HL-60 (cell line): ENCODE results near the gene SPNS3.

Experiments
- DNase-seq, 2 experiments: peaks; one replicate each; pipeline ENCODE4 v3.0.0-alpha.2; 2010 to 2020; ENCODE audit warnings: low read depth in 1 of 2, low spot score in 1 of 2
- H3K27ac ChIP-seq: fragments of 250-450 bp; sonication (Bioruptor Pico); replicated peaks from 2 replicates; pipeline ENCODE4 v1.5.1; 2020; ENCODE audit warnings: mild to moderate bottlenecking, moderate library complexity
- H3K27me3 ChIP-seq: fragments of 250-450 bp; sonication (Bioruptor Pico); 2 replicates; pipeline ENCODE4 v1.5.1; 2021; ENCODE audit warnings: mild to moderate bottlenecking, moderate library complexity; ENCODE audit not compliant: insufficient read depth, poor library complexity, severe bottlenecking
- H3K4me3 ChIP-seq: replicated peaks from 2 replicates; pipeline ENCODE4 v1.5.1; 2011; ENCODE audit warnings: mild to moderate bottlenecking, control low read depth, low read length; ENCODE audit not compliant: insufficient read depth
- GABPA ChIP-seq: IDR thresholded peaks from 2 replicates; pipeline ENCODE4 v1.6.1; 2012; ENCODE audit warnings: low read depth
- POLR2AphosphoS5 ChIP-seq: IDR thresholded peaks from 2 replicates; pipeline ENCODE4 v1.6.1; 2012; ENCODE audit warnings: low read depth
- SPI1 ChIP-seq: IDR thresholded peaks from 2 replicates; pipeline ENCODE4 v1.6.1; 2012; ENCODE audit warnings: low read depth, mild to moderate bottlenecking, borderline replicate concordance
- TF ChIP-seq, protein P1 (sequence below): IDR thresholded peaks from 2 replicates; pipeline ENCODE4 v1.6.1; 2012; ENCODE audit warnings: low read depth; ENCODE audit not compliant: insufficient replicate concordance
- TF ChIP-seq, protein P2 (sequence below): IDR thresholded peaks from one replicate; pipeline ENCODE4 v1.5.1; 2011; ENCODE audit warnings: low read length, control low read depth, inconsistent platforms; ENCODE audit not compliant: insufficient read depth

SPNS3 gene

DNA sequence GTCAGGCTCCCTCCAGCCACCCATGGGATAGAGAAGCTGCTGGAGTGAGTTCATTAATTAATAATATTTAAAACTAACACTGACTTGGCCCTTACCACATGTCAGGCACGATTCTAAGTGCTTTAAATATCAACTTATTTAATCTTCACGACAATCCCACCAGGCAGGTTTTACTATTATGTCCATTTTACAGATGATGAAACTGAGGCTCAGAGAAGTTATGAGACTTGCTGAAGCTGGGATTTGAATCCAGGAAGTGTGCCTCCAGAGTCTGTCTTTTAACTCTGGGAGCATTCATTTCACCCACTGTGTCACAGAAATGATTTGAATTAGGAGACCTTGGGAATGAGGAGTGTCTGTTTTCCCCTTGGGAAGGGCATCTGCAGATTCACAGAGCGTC is 8.8 kb downstream of the SPNS3 start:
- Histone ChIP-seq H3K4me3 (no peak overlapping the region), H3K27ac (no peak overlapping the region), H3K27me3 (no peaks in the 10 kb centered on the region)
- DNase-seq: no peak
- TF ChIP-seq, protein P1, sequence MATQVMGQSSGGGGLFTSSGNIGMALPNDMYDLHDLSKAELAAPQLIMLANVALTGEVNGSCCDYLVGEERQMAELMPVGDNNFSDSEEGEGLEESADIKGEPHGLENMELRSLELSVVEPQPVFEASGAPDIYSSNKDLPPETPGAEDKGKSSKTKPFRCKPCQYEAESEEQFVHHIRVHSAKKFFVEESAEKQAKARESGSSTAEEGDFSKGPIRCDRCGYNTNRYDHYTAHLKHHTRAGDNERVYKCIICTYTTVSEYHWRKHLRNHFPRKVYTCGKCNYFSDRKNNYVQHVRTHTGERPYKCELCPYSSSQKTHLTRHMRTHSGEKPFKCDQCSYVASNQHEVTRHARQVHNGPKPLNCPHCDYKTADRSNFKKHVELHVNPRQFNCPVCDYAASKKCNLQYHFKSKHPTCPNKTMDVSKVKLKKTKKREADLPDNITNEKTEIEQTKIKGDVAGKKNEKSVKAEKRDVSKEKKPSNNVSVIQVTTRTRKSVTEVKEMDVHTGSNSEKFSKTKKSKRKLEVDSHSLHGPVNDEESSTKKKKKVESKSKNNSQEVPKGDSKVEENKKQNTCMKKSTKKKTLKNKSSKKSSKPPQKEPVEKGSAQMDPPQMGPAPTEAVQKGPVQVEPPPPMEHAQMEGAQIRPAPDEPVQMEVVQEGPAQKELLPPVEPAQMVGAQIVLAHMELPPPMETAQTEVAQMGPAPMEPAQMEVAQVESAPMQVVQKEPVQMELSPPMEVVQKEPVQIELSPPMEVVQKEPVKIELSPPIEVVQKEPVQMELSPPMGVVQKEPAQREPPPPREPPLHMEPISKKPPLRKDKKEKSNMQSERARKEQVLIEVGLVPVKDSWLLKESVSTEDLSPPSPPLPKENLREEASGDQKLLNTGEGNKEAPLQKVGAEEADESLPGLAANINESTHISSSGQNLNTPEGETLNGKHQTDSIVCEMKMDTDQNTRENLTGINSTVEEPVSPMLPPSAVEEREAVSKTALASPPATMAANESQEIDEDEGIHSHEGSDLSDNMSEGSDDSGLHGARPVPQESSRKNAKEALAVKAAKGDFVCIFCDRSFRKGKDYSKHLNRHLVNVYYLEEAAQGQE: no peak
- no peak for TF ChIP-seq SPI1
- TF ChIP-seq, protein P2, sequence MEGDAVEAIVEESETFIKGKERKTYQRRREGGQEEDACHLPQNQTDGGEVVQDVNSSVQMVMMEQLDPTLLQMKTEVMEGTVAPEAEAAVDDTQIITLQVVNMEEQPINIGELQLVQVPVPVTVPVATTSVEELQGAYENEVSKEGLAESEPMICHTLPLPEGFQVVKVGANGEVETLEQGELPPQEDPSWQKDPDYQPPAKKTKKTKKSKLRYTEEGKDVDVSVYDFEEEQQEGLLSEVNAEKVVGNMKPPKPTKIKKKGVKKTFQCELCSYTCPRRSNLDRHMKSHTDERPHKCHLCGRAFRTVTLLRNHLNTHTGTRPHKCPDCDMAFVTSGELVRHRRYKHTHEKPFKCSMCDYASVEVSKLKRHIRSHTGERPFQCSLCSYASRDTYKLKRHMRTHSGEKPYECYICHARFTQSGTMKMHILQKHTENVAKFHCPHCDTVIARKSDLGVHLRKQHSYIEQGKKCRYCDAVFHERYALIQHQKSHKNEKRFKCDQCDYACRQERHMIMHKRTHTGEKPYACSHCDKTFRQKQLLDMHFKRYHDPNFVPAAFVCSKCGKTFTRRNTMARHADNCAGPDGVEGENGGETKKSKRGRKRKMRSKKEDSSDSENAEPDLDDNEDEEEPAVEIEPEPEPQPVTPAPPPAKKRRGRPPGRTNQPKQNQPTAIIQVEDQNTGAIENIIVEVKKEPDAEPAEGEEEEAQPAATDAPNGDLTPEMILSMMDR: no peak
- no peak for TF ChIP-seq POLR2AphosphoS5
- TF ChIP-seq GABPA: no peak

DNA sequence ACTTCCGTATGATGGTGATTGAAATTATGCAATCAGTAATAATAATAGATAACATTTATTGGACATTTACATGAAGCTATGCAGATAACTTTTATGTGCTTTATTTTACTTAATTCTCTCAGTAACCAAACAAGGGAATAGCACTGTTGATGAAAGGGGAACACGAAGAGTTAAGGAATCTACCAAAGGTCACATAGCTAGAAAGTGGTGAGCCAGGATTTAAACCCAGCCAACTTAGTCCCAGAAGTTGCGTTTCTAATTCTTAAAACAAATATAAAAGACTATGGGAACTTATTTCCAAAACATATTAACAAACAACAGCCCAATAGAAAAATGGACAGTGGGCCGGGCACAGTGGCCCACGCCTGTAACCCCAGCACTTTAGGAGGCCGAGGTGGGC is 9.7 kb downstream of the SPNS3 start:
- Histone ChIP-seq H3K4me3 (no peak overlapping the region), H3K27ac (no peak overlapping the region), H3K27me3 (no peaks in the 10 kb centered on the region)
- DNase-seq: no peak
- TF ChIP-seq GABPA (no peak), SPI1 (no peak), POLR2AphosphoS5 (no peak)
- TF ChIP-seq, protein P2: no peak
- TF ChIP-seq, protein P1: no peak

DNA sequence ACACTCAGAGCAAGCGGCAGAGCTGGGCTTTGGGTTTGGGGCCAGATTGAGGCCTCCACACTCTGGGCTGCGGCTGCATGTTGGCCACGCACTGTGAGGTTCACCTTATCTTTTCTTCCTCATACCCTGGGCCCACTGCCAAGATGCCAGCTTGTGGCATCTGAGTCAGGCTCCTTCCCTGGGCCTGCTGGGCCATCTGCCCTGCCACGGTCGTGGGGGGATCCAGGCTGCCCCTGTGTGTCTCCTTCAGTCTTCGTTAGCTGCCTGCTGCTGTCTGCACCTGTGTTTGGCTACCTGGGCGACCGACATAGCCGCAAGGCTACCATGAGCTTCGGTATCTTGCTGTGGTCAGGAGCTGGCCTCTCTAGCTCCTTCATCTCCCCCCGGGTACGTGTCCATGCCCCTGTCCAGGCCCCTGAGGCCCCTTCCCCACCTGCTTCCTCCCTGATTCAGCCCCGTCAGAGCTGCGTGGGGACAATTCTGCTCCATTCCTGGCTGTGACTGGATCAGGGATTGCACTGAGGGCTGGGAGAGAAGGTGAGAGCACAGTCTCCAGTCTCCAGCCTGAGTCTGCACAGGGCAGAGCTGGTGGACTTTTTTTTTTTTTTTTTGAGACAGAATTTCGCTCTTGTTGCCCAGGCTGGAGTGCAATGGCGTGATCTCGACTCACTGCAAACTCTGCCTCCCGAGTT is 11.2 kb downstream of the SPNS3 start:
- Histone ChIP-seq H3K4me3 (no peak overlapping the region), H3K27me3 (no peaks in the 10 kb centered on the region), H3K27ac (peak overlapping the region; percentile 50)
- TF ChIP-seq GABPA (no peak), POLR2AphosphoS5 (peak; percentile 58; the same call in 1 of the 2 replicates)
- TF ChIP-seq, protein P1: no peak
- peak in 1 of 2 experiments; percentile 70 for DNase-seq
